Hepatocyte (in vitro differentiated cells): Measurements from ENCODE around the gene LEAP2.

ENCODE experiments used
- EZH2 ChIP-seq: fragments of 200-600 bp; sonication (generic); IDR thresholded peaks from 2 replicates; pipeline ENCODE4 v1.6.1; 2016; ENCODE audit warnings: antibody characterized with exemption, mild to moderate bottlenecking, borderline replicate concordance
- EZH2phosphoT487 ChIP-seq: fragments of 200-600 bp; sonication (generic); IDR thresholded peaks from one replicate; pipeline ENCODE4 v1.6.1; 2018; ENCODE audit warnings: antibody characterized with exemption, mild to moderate bottlenecking, low read depth, moderate library complexity; ENCODE audit not compliant: unreplicated experiment, severe bottlenecking
- TF ChIP-seq, protein P1 (sequence below): fragments of 200-600 bp; sonication (generic); IDR thresholded peaks from 2 replicates; pipeline ENCODE4 v1.5.1; 2016; ENCODE audit warnings: antibody characterized with exemption, mild to moderate bottlenecking; ENCODE audit not compliant: poor library complexity

DNA sequence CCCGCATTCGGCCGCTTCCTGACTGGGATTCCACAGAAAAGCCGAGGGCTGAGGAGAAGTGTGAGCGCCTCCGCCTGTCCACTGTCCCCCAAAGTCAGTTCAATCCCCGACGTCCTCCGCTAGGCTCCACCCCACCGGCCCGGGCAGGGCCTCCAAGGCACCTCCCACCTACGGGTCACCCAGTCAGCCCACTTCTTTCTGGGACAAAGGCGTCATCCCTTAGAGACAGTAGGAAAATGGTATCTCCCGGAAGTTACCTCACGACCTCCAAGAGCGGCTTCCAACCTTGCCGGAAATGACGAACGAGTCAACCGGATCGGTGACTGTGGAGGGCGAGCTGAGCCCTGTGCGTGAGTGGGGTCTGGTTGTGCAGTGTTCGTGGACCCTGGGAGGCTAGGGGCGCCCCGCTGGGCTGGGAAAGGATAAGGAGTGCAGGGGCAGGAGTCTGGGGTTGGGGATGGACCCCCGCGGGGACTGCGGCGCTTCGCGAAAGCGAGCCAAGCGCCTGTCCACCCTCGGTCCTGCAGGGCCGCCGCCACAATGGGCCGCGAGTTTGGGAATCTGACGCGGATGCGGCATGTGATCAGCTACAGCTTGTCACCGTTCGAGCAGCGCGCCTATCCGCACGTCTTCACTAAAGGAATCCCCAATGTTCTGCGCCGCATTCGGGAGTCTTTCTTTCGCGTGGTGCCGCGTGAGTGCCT lies 7.0 kb upstream of the LEAP2 start, which contains the start of the genes GDF9 and UQCRQ:
- TF ChIP-seq, protein P1, sequence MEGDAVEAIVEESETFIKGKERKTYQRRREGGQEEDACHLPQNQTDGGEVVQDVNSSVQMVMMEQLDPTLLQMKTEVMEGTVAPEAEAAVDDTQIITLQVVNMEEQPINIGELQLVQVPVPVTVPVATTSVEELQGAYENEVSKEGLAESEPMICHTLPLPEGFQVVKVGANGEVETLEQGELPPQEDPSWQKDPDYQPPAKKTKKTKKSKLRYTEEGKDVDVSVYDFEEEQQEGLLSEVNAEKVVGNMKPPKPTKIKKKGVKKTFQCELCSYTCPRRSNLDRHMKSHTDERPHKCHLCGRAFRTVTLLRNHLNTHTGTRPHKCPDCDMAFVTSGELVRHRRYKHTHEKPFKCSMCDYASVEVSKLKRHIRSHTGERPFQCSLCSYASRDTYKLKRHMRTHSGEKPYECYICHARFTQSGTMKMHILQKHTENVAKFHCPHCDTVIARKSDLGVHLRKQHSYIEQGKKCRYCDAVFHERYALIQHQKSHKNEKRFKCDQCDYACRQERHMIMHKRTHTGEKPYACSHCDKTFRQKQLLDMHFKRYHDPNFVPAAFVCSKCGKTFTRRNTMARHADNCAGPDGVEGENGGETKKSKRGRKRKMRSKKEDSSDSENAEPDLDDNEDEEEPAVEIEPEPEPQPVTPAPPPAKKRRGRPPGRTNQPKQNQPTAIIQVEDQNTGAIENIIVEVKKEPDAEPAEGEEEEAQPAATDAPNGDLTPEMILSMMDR: peak; percentile 50
- TF ChIP-seq EZH2phosphoT487 (no peak), EZH2 (no peak)
